AG10803 (cell line): ENCODE data around the gene CLEC16A.

ENCODE experiments used
- DNase-seq: peaks from one replicate; pipeline ENCODE4 v3.0.0; 2010; ENCODE audit warnings: low read depth
- H3K4me3 ChIP-seq: 2 replicates; pipeline ENCODE4 v1.5.1; 2011; ENCODE audit warnings: mild to moderate bottlenecking, low read length, control low read depth
- CTCF ChIP-seq: conservative IDR thresholded peaks from 2 replicates; pipeline ENCODE4 v1.5.1; 2011; ENCODE audit warnings: mild to moderate bottlenecking, low read length, control low read depth, inconsistent platforms

Gene CLEC16A

GRCh38 chr16:11180489-11180888 lies 236.1 kb downstream of the CLEC16A start:
- no peak for TF ChIP-seq CTCF
- H3K4me3 ChIP-seq: no peak overlapping the region
- no peak for DNase-seq

- H3K4me3 ChIP-seq: no peak overlapping the region
- TF ChIP-seq CTCF: no peak
- no peak for DNase-seq
Observed at GRCh38 chr16:11181242-11181898, 237.0 kb downstream of the CLEC16A start.

GRCh38 chr16:11181899-11182279 lies 237.5 kb downstream of the CLEC16A start:
- TF ChIP-seq CTCF: no peak
- H3K4me3 ChIP-seq: no peak overlapping the region
- DNase-seq: peak; percentile 24

GRCh38 chr16:11182411-11182810 lies 238.0 kb downstream of the CLEC16A start:
- TF ChIP-seq CTCF: no peak
- DNase-seq: no peak
- no peak overlapping the region for H3K4me3 ChIP-seq

- no peak for TF ChIP-seq CTCF
- H3K4me3 ChIP-seq: no peak overlapping the region
- no peak for DNase-seq
Observed at GRCh38 chr16:11183035-11183812, 238.9 kb downstream of the CLEC16A start.

- no peak for DNase-seq
- H3K4me3 ChIP-seq: no peak overlapping the region
- no peak for TF ChIP-seq CTCF
Observed at GRCh38 chr16:11183951-11184350, 239.6 kb downstream of the CLEC16A start.

- TF ChIP-seq CTCF: no peak
- no peak for DNase-seq
- no peak overlapping the region for H3K4me3 ChIP-seq
Observed at GRCh38 chr16:11187522-11188023, 243.2 kb downstream of the CLEC16A start.
